ENCODE data around the gene STAC3.

STAC3 gene

GRCh38 chr12:57223191-57224165 is 27.5 kb downstream of the STAC3 start:
- DNase-seq (ENCODE audit: low read depth, low spot score), result no peak

GRCh38 chr12:57222286-57223190 is 28.4 kb downstream of the STAC3 start:
- no peak for DNase-seq (ENCODE audit: low read depth, low spot score)

- DNase-seq (ENCODE audit: low read depth, low spot score), result no peak
Observed at GRCh38 chr12:57221169-57221917, 29.6 kb downstream of the STAC3 start.

- DNase-seq (ENCODE audit: low read depth, low spot score), result no peak
Observed at GRCh38 chr12:57220770-57221168, 30.2 kb downstream of the STAC3 start.

DNA sequence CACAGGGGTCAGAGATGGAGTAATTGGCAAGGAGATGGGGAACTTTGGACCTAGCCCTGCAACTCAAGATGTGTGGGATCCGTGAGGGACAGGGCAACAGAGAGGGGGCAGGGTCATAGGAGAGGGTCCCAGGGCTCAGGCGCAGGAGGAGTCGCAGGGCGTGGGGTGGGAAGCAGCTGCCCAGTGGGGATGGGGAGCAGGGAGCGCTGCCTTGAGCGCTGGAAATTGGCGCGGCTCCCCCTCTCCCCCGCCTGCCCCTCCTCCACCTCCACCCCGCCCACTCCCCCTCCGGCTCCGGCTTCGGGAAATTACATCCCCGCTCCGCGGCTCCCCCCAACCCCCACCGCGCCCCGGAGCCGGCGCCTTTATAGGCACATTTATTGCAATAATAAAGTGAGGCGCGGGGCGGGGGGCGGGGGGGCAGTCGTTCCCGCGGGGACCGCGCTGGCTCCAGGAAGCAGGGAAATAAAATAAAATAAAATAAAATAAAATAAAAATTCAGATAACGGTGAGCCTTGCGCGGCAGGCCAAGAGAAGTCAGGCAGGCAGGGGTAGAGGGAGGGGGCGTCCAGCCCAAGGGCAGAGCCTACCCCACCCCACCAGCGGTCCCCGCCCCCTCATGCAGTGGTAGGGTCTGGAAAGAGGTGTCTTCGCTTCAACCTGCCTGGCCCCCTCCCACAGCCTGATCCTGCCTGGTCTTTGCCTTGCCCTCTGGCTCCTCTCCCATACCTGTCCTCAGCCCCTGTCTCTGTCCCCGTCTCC is 30.8 kb downstream of the STAC3 start:
- no peak for DNase-seq (ENCODE audit: low read depth, low spot score)

- DNase-seq (ENCODE audit: low read depth, low spot score), result no peak
Observed at GRCh38 chr12:57219205-57219992, 31.6 kb downstream of the STAC3 start.

- DNase-seq (ENCODE audit: low read depth, low spot score), result no peak
Observed at GRCh38 chr12:57218030-57218853, 32.7 kb downstream of the STAC3 start.

DNA sequence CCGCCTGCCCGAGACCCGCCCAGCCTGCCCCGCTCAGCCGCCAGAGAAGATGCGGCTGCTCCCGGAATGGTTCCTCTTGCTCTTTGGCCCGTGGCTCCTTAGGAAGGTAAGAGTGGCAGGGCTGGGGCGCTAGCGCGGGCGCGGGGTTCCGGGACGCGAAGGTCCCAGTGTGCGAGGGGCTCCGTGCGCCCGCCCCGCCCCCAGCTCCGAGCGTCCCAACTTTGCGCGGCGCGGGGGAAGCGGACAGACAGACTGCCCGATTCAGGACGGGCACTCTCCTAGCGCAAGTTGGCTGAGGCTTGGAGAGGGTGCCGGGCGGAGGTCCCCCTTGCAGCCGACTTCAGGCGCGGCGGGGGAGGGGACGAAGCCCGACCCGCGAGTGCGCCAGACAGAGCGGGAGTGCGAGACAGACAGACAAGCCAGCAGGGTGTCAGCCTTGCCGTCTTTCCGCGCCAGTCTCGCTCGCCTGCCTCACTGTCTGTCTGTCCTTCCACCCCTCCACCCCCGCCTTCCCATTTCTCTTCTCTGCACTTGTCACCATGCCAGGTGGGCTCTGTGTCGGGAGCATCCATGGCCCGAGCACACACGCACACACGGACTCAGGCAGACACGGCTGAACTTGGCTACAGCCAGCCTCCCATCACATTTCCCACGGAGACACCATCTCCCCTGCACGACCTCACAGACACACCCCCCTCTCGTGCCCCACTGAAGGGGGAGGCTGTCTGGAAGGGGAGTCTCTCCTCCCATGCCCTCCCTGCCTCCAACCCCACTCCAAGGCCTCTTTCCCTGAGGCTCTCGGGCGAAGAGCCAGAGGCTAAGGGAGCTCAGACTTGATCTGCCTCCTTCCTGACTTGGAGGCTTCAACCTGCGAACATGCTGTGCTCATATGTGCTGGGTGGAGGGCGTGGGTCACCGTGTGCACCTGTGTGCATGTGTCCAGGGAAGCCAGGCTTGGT is 33.8 kb downstream of the STAC3 start:
- DNase-seq (ENCODE audit: low read depth, low spot score), result no peak

DNA sequence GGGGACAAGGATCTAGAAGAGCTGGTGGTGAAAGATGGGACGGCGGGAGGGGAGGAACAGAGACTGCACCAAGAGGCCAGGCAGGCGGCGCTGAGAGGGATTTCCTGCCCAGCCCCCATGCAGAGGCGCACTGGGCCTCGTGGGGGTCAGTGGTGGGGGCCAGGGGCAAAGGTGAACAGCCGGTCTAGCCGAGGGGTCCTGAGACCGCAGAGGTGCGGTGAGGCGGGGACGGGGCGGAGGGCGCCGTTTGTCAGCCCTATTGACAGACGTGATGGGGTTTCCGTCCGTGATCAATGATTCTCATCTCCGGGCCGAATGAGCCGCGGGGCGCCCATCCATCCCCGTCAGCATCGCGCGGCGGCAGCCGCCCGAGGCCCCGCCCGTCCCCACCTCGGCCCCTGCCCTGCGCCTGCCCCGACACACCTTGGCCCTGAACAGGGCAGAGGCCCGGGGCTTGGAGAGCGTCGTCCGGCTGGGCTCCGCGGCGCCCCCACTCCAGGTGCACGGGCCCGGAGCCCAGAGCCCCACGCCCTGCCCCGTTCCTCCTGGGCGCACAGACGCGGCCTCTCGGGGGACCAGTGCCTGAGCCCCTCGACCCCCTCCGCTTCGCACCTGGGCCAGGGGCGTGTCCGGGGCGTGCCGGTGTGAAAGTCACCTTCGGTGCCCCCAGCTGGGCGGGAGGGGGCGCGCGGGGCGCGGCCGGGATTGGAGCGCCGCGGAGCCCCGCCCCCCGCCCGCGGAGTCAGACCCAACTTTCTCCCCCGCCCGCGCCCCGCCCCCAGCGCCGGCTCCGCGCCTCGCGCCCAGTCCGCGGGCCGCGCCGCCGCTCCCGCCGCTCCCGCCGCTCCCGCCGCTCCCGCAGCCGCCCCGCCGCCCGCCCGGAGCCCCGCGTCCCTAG is 34.7 kb downstream of the STAC3 start, which contains the start of gene NXPH4:
Gene NXPH4, plus strand, starts transcription at position 781 of the 898 bp plus-strand sequence. CDS start 176 bp downstream, outside the sequence.
- DNase-seq (ENCODE audit: low read depth, low spot score), result no peak

DNA sequence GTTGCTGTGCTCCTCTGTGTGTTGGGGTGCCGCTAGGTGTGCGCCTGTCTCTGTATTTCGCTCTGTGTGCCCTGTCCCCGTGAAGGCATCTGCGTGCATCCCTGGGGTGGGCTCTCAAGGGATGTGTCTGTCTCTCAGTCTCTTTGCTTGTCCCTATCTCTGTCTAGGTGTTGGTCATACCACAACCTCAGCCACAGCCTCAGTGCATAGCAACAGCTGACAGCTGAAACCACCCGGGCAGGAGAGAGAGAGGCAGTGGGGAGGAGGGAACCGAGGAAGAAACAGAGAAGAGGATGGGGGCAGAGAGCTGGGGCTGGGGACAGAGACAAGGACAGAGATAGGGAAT is 35.3 kb downstream of the STAC3 start:
- DNase-seq (ENCODE audit: low read depth, low spot score), result no peak

DNA sequence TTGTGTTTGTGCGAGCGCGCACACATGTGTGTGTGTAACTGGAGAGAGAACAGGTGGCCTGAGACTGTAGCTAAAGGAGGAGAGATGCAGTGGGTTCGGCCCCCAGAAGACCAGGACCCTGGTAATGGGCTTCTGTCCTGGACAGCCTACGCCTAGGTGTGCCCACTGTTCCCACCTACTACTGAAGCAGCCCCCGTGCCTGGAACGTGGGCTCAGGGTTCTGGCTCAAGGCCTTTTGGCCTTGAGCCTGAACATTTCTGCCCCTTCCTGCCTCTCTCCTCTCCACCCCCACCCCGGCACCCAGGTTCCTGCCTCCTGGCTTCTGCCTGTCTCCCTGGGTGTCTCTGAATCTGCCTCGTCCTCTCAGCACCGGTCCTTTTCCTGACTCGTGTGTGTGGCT is 35.9 kb downstream of the STAC3 start:
- DNase-seq (ENCODE audit: low read depth, low spot score), result no peak

GRCh38 chr12:57214398-57214781 is 36.6 kb downstream of the STAC3 start:
- DNase-seq (ENCODE audit: low read depth, low spot score), result peak; percentile 27

DNA sequence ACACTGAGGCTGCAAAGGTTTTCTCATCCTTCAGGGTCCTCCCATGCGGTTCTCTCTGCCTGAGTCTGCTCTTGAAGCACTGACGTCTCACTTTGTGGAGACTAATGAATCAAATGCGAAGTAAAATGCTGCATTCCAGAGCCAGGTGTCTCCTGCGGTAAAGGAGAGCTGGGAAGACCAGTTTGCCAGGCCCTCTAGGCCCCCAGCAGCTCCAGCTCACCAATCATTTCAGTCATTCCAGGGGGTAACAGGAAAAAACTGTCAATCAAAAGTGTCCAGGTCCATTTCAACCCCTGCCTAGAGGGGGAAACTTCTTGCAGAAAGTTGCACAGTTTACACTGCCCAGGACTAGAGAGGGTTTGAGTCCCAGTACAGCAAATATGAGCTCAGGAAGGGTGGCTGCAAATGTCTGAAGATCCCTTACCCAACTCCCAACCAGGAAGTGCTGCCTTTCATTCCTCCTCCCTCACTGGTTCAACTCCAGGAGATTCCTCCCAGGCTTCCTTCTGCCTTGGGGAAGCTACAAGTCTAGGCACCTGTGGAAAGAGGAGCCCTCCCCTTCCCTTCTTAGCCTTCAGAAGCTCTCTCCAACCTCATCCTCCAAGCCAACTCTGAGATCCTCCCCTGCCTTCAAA is 37.1 kb downstream of the STAC3 start:
- DNase-seq (ENCODE audit: low read depth, low spot score), result no peak

GRCh38 chr12:57213058-57213715 is 37.8 kb downstream of the STAC3 start:
- peak; percentile 66 for DNase-seq (ENCODE audit: low read depth, low spot score)

GRCh38 chr12:57212701-57213057 is 38.3 kb downstream of the STAC3 start:
- no peak for DNase-seq (ENCODE audit: low read depth, low spot score)
